AG04449 (cell line): ENCODE data around the gene MGA.

Experiments used
- CTCF ChIA-PET: fragments of 350-600 bp; formaldehyde crosslinking; extraction: SDS; loops from one replicate; lab custom pipeline; 2021; ENCODE audit warnings: antibody characterized with exemption; lab: Yijun Ruan, JAX
- POLR2A ChIA-PET: fragments of 400-600, 350-600 bp; formaldehyde crosslinking; extraction: SDS; loops from one replicate; lab custom pipeline; 2020; ENCODE audit warnings: antibody characterized with exemption, inconsistent platforms; lab: Yijun Ruan, JAX
- DNase-seq: peaks from one replicate; pipeline ENCODE4 v3.0.0-alpha.2; 2010; ENCODE audit warnings: low read depth, low spot score
- H3K4me3 ChIP-seq: 2 replicates; pipeline ENCODE4 v1.5.1; 2011; ENCODE audit warnings: low read depth, mild to moderate bottlenecking, control low read depth, low read length
- TF ChIP-seq, protein P1 (sequence below): IDR thresholded peaks from one replicate; pipeline ENCODE4 v1.5.1; 2011; ENCODE audit warnings: mild to moderate bottlenecking, moderate library complexity, low read length, control low read depth, inconsistent platforms; ENCODE audit not compliant: insufficient read depth; ENCODE audit errors: missing control alignments

Gene MGA

DNA sequence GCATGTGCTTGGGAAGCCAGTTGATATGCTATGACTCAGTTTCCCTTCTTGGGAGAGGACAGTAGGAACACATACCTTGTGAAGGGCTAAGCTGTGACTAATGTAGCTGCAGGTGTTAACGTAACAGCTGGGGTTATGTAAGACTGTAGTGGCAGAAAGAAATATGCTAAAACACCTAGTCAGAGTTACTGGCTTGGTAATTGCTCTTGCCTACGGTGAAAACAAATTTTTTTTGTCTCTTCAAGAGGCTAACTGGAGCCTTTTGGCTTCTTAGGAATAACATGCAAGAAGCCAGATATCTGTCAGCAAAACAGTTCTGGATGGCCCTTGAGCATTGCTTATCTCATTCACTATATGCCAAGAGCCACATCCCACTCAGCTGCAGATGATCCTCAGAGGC, 115.4 kb downstream of the MGA start:
- H3K4me3 ChIP-seq = peak overlapping the region; percentile 90
- CTCF ChIA-PET = interaction anchor here (1.1 to 19.6 kb wide), 8 partner anchors 8 to 310 kb away, joined by 3 to 756 read pairs (median 26); no protein-coding TSS in a partner anchor
- TF ChIP-seq, protein P1, sequence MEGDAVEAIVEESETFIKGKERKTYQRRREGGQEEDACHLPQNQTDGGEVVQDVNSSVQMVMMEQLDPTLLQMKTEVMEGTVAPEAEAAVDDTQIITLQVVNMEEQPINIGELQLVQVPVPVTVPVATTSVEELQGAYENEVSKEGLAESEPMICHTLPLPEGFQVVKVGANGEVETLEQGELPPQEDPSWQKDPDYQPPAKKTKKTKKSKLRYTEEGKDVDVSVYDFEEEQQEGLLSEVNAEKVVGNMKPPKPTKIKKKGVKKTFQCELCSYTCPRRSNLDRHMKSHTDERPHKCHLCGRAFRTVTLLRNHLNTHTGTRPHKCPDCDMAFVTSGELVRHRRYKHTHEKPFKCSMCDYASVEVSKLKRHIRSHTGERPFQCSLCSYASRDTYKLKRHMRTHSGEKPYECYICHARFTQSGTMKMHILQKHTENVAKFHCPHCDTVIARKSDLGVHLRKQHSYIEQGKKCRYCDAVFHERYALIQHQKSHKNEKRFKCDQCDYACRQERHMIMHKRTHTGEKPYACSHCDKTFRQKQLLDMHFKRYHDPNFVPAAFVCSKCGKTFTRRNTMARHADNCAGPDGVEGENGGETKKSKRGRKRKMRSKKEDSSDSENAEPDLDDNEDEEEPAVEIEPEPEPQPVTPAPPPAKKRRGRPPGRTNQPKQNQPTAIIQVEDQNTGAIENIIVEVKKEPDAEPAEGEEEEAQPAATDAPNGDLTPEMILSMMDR = no peak
- POLR2A ChIA-PET = no interaction called here
- no peak for DNase-seq

DNA sequence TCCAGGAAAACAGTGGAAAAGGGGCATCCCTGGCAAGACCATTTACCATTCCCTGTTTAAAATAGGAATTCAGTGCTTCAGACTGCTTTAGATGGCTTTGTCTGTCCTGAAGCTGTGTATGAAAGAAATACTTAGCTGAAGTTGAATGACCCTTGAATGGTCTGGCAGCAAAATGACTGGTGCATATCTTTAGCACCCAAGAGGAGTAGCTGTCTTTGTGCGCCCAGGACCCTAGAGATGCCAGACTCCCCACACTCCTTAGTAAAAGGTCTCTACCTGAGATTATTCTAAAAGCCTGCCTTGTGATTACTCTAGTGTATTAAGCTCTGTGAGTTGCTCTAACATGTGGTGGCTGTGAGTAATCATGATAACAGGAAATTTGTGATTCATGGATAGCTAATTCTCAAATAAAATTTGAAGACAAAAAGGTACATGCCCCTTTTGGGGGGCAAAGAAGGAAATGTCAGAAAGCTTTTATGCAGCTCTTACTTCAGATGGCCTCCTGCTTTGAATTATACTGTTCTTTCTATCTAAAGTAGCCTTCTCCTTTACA, 117.3 kb downstream of the MGA start:
- TF ChIP-seq, protein P1 = no peak
- CTCF ChIA-PET = interaction anchor here (1.2 to 19.6 kb wide), 5 partner anchors 15 to 312 kb away, joined by 3 to 756 read pairs (median 27); no protein-coding TSS in a partner anchor
- no peak for DNase-seq
- no peak overlapping the region; the same call in 1 of the 2 replicates for H3K4me3 ChIP-seq
- POLR2A ChIA-PET = interaction anchor here (1.4 kb wide), 1 partner anchor 19 kb away, joined by 3 read pairs; no protein-coding TSS in a partner anchor

GRCh38 chr15:41778521-41778920, 118.3 kb downstream of the MGA start:
- TF ChIP-seq, protein P1 = no peak
- CTCF ChIA-PET = interaction anchor here (8.2 to 19.6 kb wide), 2 partner anchors 14 to 29 kb away, joined by 163 to 756 read pairs; no protein-coding TSS in a partner anchor
- POLR2A ChIA-PET = interaction anchor here (1.4 kb wide), 1 partner anchor 18 kb away, joined by 3 read pairs; no protein-coding TSS in a partner anchor
- H3K4me3 ChIP-seq = no peak overlapping the region
- DNase-seq = no peak

DNA sequence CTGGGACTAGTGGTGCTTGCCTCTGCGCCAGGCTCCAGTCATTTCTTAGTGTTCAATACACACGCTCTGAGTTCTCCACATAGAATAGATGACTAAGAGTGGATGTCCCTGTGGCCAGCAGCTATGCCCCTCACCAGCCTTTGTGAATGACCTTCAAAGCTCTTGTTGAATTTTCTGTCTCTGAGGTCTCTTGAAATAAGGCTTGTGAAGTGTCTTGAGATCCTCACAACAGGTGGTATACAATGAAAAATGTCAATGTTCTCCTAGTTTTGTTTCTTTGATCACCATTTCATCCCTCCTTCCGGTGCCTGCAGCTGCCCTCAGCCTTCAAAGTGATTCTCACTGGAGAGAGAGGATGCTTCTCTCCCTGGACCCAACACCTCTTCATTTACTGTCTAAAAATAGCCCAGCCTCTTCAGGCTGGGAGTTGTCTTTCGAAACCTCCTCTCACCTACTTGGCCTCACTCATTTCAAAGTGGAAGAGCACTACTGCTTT, 119.5 kb downstream of the MGA start:
- no peak for DNase-seq
- TF ChIP-seq, protein P1 = no peak
- ChIA-PET POLR2A (no interaction called here), CTCF (interaction anchor here (1.1 to 19.6 kb wide), 2 partner anchors 28 to 125 kb away, joined by 3 to 756 read pairs; no protein-coding TSS in a partner anchor)
- no peak overlapping the region for H3K4me3 ChIP-seq

DNA sequence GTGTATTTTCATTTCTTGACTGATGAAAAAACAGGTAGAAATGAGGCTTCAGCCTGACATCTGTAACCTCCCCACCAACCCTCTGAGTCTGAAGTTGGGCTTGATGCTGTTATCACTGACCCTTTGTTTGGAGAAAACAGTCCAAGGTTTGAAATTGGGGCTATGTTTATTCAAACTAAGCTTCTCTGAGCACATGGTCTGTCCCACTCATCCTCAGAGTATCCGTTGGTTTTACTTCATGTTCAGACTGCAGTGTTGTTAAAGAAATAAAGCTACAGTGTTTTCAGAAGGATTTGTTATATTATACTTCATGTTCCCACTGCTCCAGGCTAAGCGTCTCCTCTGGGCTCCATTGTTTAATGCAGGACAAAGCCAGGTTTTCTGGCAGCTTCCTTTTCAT, 120.1 kb downstream of the MGA start:
- ChIA-PET CTCF (interaction anchor here (1.3 to 19.6 kb wide), 3 partner anchors 8 to 27 kb away, joined by 7 to 756 read pairs (median 7); no protein-coding TSS in a partner anchor), POLR2A (no interaction called here)
- no peak overlapping the region for H3K4me3 ChIP-seq
- TF ChIP-seq, protein P1 = no peak
- no peak for DNase-seq

- TF ChIP-seq, protein P1 = no peak
- CTCF ChIA-PET = interaction anchor here (1.3 to 19.6 kb wide), 3 partner anchors 8 to 27 kb away, joined by 7 to 756 read pairs (median 7); no protein-coding TSS in a partner anchor
- H3K4me3 ChIP-seq = no peak overlapping the region
- POLR2A ChIA-PET = no interaction called here
- no peak for DNase-seq
These were observed 120.5 kb downstream of the MGA start for GRCh38 chr15:41780727-41781126.
